ENCODE results near the gene NFKBIL1. TPM values are rescaled to one million over a fixed set of nuclear protein-coding genes. Genes with fewer than 3 reads are reported as not detected.
"Not testable (repeated sequence)": the region's sequence is repeated elsewhere in the genome, so short reads cannot be mapped to it uniquely, and the experiment has no call there.

The NFKBIL1 gene, protein sequence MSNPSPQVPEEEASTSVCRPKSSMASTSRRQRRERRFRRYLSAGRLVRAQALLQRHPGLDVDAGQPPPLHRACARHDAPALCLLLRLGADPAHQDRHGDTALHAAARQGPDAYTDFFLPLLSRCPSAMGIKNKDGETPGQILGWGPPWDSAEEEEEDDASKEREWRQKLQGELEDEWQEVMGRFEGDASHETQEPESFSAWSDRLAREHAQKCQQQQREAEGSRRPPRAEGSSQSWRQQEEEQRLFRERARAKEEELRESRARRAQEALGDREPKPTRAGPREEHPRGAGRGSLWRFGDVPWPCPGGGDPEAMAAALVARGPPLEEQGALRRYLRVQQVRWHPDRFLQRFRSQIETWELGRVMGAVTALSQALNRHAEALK
- 19.7 and 29.3 TPM in 2 replicates for total RNA-seq (2014; rRNA removed; shearing (Covaris generic); ENCODE audit: low replicate concordance)

DNA sequence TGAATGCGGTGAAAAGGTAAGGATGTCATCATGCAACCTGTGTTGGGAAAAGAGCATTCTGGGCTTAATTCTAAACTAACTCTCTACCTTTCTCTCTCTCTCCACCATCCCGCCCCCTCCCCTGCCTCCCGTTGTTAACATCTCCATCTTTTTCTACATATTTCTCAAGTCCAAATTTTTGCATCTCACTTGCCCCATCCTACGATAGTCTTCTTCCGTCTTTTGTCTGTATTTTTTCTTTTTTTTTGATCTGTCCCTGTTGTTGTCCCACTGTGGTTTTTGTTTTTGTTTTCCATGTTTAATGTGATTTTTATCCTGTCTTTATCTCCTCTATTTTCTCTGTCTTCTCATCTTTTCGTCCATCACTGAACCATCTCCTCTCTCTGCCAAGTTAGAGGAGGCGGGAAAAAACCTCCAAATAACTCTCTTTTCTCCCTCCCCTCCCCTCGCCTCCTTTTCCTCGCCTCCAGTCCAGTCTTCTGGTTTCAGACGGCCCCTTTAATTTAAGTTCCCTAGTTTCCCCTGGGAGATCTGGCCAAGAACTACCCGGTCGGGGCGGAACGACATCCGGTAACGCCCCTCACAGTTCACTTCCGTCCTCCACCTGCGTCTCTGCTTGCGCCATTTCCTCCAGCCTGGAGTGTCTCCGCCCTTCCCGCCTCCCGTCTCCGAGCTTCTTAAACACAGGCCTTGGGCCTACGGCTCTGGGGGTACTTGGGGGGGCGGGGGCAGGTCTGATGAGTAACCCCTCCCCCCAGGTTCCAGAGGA, at the start of gene NFKBIL1:
NFKBIL1 (plus strand) TSS at position 651 of the 769 bp plus-strand sequence; CDS start at position 738, 87 bp downstream.
- H3K9me3 ChIP-seq, result no peaks in the 10 kb centered on the region
- peak within 1 kb of the TSS; percentile 61 for H3K4me3 ChIP-seq
- no peaks in the 10 kb centered on the region for H3K27me3 ChIP-seq
- peaks cover 8% of the 10 kb centered on the region; the same call in 1 of the 2 replicates for H3K36me3 ChIP-seq
- DNase-seq, result peak; percentile 94

DNA sequence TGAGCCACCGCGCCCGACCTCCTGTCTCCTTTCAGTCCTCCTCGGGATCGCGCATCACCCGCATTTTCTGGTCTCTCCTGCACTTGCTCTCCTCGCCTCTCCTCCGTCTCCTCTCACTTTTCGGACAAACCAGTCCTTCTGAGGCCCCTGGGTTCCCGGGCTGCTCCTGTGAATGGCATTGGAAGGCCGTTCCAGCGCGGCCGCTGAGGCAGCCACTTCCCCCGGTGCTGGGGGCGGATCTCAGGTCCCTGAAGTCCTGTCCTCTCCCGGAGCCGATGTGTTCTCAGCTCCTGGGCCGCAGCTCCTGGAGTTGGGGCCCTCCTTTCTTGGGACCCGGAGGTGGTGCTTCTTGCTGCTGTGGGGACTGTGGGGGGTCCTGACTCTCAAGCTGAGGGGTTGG, 48.7 kb upstream of the NFKBIL1 start:
- no peaks in the 10 kb centered on the region for H3K9me3 ChIP-seq
- no peaks in the 10 kb centered on the region for H3K27me3 ChIP-seq
- no peak overlapping the region for H3K4me3 ChIP-seq
- H3K36me3 ChIP-seq, result no peaks in the 10 kb centered on the region; the same call in 1 of the 2 replicates
- DNase-seq, result no peak

DNA sequence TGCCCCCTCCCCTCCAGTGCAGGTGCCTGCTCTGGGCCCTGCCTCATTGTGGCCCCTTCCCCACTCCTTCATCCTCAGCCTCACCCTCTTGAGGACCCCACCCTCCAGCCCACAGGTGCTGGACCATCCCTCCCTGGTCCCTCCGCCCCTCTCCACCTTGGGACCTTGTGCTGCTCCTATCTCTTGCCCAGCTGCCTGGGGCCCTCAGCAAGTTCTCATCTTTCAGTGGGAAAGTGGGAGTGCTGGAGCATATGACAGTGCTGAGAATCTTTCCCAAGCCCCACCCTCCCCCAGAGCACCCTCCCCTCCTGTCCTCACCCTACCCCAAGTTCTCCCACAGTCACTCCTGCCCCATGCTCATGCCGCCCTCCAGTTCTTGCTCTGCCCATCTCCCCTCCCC, 47.8 kb upstream of the NFKBIL1 start:
- H3K9me3 ChIP-seq, DNase-seq, H3K36me3 ChIP-seq, H3K4me3 ChIP-seq, H3K27me3 ChIP-seq: not testable (repeated sequence)

DNA sequence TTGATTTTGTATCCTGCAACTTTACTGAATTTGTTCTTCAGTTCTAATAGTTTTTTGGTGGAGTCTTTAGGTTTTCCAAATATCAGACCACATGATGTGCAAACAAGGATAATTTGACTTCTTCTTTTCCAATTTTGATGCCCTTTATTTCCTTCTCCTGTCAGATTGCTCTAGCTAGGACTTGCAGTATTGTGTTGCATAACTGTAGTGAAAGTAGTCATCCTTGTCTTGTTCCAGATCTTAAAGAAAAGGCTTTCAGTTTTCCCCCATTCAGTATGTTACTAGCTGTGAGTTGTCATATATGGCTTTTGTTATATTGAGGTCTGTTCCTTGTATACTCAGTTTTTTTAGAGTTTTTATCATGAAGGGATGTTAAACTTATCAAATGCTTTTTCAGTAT, 44.8 kb upstream of the NFKBIL1 start:
- Histone ChIP-seq H3K4me3 (no peak overlapping the region), H3K27me3 (no peaks in the 10 kb centered on the region), H3K9me3 (no peaks in the 10 kb centered on the region), H3K36me3 (peaks cover 2% of the 10 kb centered on the region; the same call in 1 of the 2 replicates)
- DNase-seq, result no peak

DNA sequence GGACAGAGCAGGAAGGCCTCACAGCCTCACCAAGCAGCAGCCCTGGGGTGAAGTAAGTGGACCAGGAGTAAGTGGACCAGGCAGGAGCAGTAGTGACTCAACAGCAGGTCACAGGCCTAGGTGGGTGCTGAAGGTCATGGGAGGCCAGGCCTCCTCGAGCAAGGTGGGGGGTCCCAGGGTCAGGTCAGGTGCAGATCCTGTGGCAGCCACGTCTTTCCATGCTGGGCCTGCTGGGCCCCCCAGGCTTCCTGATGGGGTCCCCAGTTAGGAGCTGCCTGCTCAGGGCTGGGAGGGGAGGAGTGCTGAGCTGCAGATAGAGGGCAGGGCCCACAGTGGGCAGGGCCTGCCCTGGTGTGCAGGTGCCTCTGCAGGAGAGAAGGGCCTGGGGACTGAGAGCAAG, 38.4 kb upstream of the NFKBIL1 start:
- H3K27me3 ChIP-seq, DNase-seq, H3K4me3 ChIP-seq, H3K9me3 ChIP-seq: not testable (repeated sequence)
- peaks cover 21% of the 10 kb centered on the region for H3K36me3 ChIP-seq

DNA sequence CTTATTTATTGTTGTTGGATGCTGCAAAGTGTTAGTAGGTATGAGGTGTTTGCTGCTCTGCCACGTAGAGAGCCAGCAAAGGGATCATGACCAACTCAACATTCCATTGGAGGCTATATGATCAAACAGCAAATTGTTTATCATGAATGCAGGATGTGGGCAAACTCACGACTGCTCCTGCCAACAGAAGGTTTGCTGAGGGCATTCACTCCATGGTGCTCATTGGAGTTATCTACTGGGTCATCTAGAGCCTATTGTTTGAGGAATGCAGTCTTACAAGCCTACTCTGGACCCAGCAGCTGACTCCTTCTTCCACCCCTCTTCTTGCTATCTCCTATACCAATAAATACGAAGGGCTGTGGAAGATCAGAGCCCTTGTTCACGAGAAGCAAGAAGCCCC, 37.4 kb upstream of the NFKBIL1 start:
- Histone ChIP-seq H3K36me3 (peaks cover 21% of the 10 kb centered on the region), H3K27me3 (no peaks in the 10 kb centered on the region), H3K4me3 (no peak overlapping the region), H3K9me3 (no peaks in the 10 kb centered on the region)
- DNase-seq, result peak; percentile 80

DNA sequence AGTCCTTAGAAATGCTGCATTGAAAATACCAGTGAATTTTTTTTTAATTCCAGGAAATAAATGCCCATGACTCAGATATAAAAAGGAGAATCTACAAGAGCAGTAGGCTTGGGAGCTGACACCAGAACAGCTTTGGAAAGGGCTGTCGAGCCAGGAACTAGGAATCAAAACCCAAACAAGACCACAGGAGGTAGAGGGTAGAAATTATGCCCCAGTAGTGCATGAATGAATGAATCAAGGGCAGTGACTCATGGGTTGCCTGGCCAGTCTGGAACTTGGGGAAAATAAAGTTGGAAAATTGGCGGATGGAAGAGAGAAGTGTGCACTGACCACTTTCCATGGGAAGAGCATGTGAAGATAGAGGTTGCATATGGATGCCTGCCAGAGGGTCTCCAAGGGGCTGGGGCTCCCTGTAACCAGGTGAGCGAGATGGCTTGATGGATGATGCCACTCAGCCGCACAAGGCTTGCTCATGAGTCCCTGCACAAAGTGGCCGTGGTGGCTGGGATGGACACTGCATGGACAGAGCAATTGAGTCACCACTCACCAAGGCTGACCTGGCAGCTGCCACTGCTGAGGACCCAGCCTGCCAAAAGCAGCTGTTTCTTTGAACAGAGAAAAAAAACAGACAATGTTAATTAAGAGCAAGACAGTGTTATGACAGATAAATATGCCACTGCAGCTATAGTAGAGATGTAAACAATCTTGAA, 33.8 kb upstream of the NFKBIL1 start:
- DNase-seq, result peak; percentile 65
- no peaks in the 10 kb centered on the region for H3K27me3 ChIP-seq
- peaks cover 19% of the 10 kb centered on the region for H3K36me3 ChIP-seq
- H3K4me3 ChIP-seq, result no peak overlapping the region
- H3K9me3 ChIP-seq, result no peaks in the 10 kb centered on the region

DNA sequence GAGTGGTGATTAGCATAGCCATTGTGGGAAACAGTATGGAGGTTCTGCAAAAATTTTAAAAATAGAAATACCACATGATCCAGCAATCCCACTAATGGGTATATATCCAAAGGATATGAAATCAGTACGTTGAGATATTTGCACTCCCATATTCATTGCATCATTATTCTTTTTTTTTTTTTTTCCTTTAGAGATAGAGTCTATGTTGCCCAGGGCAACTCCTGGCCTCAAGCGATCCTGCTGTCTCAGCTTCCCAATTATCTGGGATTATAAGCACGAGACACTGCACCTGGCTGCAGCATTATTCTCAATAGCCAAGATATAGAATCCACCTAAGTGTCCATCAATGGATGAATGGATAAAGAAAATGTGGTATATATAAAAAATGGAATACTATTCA, 25.6 kb upstream of the NFKBIL1 start:
- H3K27me3 ChIP-seq, result no peaks in the 10 kb centered on the region
- no peak for DNase-seq
- no peaks in the 10 kb centered on the region for H3K9me3 ChIP-seq
- no peaks in the 10 kb centered on the region for H3K36me3 ChIP-seq
- no peak overlapping the region for H3K4me3 ChIP-seq

DNA sequence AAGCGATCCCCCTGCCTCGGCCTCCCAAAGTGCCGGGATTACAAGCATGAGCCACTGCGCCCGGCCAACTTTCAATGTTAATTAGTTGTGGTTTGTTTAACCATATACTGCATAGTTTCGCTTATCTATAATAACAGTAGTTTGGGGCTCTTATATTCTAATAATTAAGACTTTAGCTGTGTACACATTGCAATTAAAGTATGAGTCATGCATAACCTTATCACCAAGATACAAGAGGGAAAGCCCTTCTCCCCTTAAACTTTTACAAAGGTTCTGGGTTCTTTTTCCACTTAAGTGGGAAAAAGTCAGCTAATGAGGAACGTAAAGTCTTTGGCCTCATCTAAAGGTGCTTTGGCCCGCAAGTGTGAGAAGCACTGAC, 21.9 kb upstream of the NFKBIL1 start:
- DNase-seq, result no peak
- Histone ChIP-seq H3K27me3 (no peaks in the 10 kb centered on the region), H3K9me3 (no peaks in the 10 kb centered on the region), H3K36me3 (peaks cover 1% of the 10 kb centered on the region; the same call in 1 of the 2 replicates), H3K4me3 (no peak overlapping the region)

DNA sequence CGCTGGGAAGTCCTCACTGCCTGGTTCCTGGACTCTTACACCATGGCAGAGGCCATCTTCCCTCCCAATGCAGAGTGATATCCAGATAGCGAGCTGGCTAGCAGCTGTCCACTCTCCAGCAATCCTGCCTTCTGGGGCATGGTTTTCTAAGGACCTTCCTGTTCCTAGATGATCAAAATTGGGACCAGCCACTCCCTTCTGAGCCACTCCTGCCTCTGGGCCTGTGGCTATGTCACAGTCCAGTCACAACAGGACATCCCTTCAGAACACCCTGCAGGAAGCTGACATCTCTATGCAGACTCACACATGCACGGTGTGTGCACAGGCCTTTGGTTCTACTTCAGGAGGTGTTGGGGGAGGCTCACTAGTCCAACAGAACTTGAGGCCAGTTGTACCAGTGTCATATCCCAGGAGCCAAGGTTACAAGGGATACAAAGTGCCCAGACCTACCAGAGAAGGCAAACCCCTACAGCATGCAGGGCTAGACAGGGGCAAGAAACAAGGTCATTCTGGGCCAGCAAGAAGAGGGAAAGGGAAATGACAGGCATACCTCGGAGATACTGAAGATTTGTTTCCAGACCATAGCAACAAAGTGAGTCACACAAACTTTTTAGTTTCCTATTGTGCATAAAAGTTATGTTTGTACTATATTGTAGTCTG, 21.3 kb upstream of the NFKBIL1 start:
- H3K36me3 ChIP-seq, result peaks cover 5% of the 10 kb centered on the region; the same call in 1 of the 2 replicates
- no peaks in the 10 kb centered on the region for H3K27me3 ChIP-seq
- no peak overlapping the region for H3K4me3 ChIP-seq
- DNase-seq, result no peak
- H3K9me3 ChIP-seq, result no peaks in the 10 kb centered on the region

DNA sequence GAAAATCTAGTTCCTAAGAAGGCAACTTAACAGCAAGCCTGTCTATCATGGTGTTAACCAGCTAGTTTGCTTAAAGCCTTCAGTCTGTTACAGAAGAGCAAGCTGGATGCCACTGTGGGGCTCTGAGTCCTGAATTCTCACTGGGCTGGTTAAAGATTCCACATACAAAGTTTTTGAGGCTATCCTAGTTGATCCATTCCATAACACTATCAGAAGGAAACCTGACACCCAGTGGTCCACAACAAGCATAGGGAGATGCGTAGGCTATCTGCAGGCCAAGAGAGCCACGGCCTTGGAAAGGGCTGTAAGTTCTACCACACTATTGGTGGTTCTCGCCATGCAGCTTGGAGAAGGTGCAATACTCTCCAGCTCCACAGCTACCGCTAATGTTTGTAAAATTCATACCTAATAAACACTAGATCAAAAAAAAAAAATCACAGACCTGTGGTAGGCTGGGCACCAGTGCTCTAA, 19.1 kb upstream of the NFKBIL1 start:
- no peak for DNase-seq
- Histone ChIP-seq H3K27me3 (no peaks in the 10 kb centered on the region), H3K36me3 (peaks cover 16% of the 10 kb centered on the region), H3K4me3 (no peak overlapping the region), H3K9me3 (no peaks in the 10 kb centered on the region)

DNA sequence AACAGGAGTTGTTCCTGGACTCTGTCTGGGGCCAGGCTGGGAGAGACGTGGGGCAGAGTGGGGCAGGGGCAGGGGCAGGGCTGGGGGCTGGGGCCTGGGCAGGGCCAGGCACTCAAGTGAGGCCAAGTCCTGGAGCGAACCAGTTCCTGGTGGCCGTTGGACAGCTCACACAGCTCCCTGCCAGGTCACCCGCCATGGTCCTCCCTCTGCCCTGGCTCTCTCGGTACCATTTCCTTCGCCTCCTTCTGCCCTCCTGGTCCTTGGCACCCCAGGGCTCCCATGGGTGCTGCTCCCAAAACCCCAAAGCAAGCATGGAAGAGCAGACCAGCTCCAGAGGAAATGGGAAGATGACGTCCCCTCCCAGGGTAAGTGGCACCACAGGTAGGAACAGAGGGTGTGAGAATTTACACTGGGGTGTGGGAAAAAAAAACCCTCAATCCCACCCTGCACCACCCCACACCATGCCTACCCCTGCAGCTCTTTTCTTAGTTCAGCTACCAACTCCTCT, 18.5 kb upstream of the NFKBIL1 start, which contains the start of gene MCCD1:
MCCD1 (plus strand) TSS at position 142 of the 508 bp plus-strand sequence; CDS start at position 195, 53 bp downstream.
- H3K27me3 ChIP-seq, result no peaks in the 10 kb centered on the region
- DNase-seq, result no peak
- H3K4me3 ChIP-seq, result no peak within 1 kb of the TSS
- H3K36me3 ChIP-seq, result peaks cover 21% of the 10 kb centered on the region
- H3K9me3 ChIP-seq, result no peaks in the 10 kb centered on the region

DNA sequence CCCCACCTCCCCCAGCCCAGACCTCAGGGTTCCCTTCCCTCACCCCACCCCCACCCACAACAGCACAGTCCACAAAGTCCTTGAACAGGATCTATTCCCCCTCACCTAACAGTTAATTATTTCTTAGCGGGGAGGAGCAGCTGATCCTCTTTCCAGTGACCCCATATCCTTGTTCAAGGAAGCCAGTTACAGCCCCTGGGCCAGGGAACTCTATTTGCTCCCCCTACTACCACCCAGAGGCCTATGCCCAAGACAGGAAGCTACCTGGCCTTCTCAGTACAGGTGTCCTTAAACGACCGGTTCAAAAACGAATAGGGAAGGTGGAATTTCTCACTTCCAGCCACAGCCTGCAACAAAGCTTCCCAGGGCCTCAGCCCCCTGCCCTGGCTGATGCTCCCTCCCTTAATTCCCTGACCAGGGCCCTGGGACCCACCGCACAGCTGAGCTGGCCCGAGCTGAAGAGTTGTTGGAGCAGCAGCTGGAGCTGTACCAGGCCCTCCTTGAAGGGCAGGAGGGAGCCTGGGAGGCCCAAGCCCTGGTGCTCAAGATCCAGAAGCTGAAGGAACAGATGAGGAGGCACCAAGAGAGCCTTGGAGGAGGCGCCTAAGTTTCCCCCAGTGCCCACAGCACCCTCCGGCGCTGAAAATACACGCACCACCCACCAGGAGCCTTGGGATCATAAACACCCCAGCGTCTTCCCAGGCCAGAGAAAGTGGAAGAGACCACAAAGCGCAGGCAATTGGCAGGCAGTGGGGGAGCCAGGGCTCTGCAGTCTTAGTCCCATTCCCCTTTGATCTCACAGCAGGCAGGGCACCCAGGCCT, 17.9 kb upstream of the NFKBIL1 start:
- Histone ChIP-seq H3K36me3 (peaks cover 28% of the 10 kb centered on the region), H3K27me3 (no peaks in the 10 kb centered on the region), H3K4me3 (no peak overlapping the region), H3K9me3 (no peaks in the 10 kb centered on the region)
- DNase-seq, result no peak

DNA sequence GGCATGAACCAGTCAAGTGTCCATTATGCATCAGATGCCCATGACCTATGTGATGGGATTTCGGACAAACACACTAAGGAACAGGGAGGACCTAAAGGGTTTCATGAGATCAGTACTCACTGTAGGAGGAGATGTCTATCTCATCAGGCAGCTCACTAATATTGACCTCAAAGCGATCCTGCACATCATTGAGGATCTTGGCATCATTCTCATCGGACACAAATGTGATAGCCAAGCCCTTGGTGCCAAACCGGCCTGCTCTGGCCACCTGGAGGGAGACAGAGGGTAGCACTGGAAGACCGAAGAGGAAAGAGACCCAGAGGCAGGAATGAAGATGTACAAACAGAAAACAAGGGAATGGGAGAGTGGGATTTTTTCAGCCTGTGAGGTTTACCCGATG, 16.7 kb upstream of the NFKBIL1 start:
- Histone ChIP-seq H3K27me3 (no peaks in the 10 kb centered on the region), H3K4me3 (no peak overlapping the region), H3K36me3 (peaks cover 39% of the 10 kb centered on the region), H3K9me3 (no peaks in the 10 kb centered on the region)
- no peak for DNase-seq

DNA sequence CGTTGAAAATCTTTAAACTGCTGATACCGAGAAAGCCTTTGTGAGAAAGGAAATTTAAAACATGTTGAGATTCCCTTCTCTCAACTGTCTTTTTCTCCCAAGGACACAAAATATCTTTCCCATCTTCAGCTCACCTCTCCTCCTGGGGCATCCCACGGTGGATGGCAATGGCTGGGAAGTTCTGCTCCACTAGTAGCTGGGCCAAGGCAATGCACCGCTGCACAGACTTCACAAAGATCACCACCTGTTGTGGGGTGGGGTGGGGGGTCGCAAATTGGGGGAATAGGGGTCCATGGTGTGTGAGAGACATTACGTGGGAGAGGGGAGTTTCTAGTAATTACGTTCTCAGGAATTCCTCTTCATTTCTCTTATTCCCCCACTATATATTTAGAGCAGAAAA, 16.2 kb upstream of the NFKBIL1 start:
- Histone ChIP-seq H3K9me3 (no peaks in the 10 kb centered on the region), H3K27me3 (no peaks in the 10 kb centered on the region), H3K4me3 (no peak overlapping the region), H3K36me3 (peaks cover 44% of the 10 kb centered on the region)
- DNase-seq, result no peak

Data from MG63 (cell line).